A673 (cell line): ENCODE results near the gene BRINP2. TPM values are rescaled to one million over a fixed set of nuclear protein-coding genes. Genes with fewer than 3 reads are reported as not detected.

ENCODE experiments used
- BruUV-seq: library from RNA; stranded (reverse); fragments of 400-500 nt; replicated peaks from 2 replicates; lab custom pipeline; 2021; lab: Mats Ljungman, UMichigan
- CTCF ChIA-PET: fragments of 300-600 bp; sonication (Branson Sonifier 250); formaldehyde crosslinking; loops from one replicate; lab custom pipeline; 2022; ENCODE audit warnings: antibody characterized with exemption; lab: Charles Lee
- POLR2A ChIA-PET: fragments of 300-600 bp; sonication (Branson Sonifier 250); formaldehyde crosslinking; loops from one replicate; lab custom pipeline; 2022; ENCODE audit warnings: antibody characterized with exemption; ENCODE audit not compliant: low non-redundant PET; lab: Charles Lee
- DNase-seq: peaks from one replicate; pipeline ENCODE4 v3.0.0-alpha.2; 2015; ENCODE audit warnings: low spot score
- H3K27ac ChIP-seq: fragments of 200-600 bp; sonication (generic); 2 replicates; pipeline ENCODE4 v1.5.1; 2016; ENCODE audit warnings: mixed run types, low read depth, mild to moderate bottlenecking, mixed read lengths, antibody characterized with exemption, low read length; ENCODE audit not compliant: poor library complexity, severe bottlenecking
- H3K27me3 ChIP-seq: fragments of 200-600 bp; sonication (generic); replicated peaks from 2 replicates; pipeline ENCODE4 v1.6.1; 2017; ENCODE audit warnings: mixed run types, low read depth, mild to moderate bottlenecking, mixed read lengths, antibody characterized with exemption, low read length; ENCODE audit not compliant: insufficient read depth, poor library complexity
- H3K36me3 ChIP-seq: fragments of 200-600 bp; sonication (generic); 2 replicates; pipeline ENCODE4 v1.6.1; 2016; ENCODE audit warnings: mixed run types, mild to moderate bottlenecking, mixed read lengths, antibody characterized with exemption, low read length; ENCODE audit not compliant: insufficient read depth, poor library complexity, severe bottlenecking
- H3K4me1 ChIP-seq: fragments of 200-600 bp; sonication (generic); 2 replicates; pipeline ENCODE4 v1.6.1; 2017; ENCODE audit warnings: mixed run types, mild to moderate bottlenecking, mixed read lengths, antibody characterized with exemption, low read length; ENCODE audit not compliant: insufficient read depth, poor library complexity, severe bottlenecking
- H3K4me3 ChIP-seq: fragments of 200-600 bp; sonication (generic); 2 replicates; pipeline ENCODE4 v1.5.1; 2016; ENCODE audit warnings: low read depth, mixed run types, mild to moderate bottlenecking, mixed read lengths, low read length; ENCODE audit not compliant: poor library complexity, severe bottlenecking
- H3K9me3 ChIP-seq: fragments of 200-600 bp; sonication (generic); 2 replicates; pipeline ENCODE4 v1.6.1; 2016; ENCODE audit warnings: mixed run types, low read depth, mild to moderate bottlenecking, mixed read lengths, antibody characterized with exemption, low read length; ENCODE audit not compliant: poor library complexity, severe bottlenecking
- CTCF ChIP-seq: fragments of 300-800, 200-600 bp; sonication (generic); conservative IDR thresholded peaks from 2 replicates; pipeline ENCODE4 v1.5.1; 2017; ENCODE audit warnings: low read depth, mild to moderate bottlenecking, antibody characterized with exemption, low read length, moderate library complexity, mixed read lengths
- EZH2 ChIP-seq: fragments of 200-600 bp; sonication (generic); IDR thresholded peaks from 2 replicates; pipeline ENCODE4 v1.6.1; 2017; ENCODE audit warnings: borderline replicate concordance, low read depth, mild to moderate bottlenecking, mixed read lengths, antibody characterized with exemption, low read length; ENCODE audit not compliant: poor library complexity, severe bottlenecking
- intact Hi-C: fragments of 100-400 bp; cut with micrococcal nuclease; formaldehyde crosslinking; loops from one replicate; pipeline ENCODE4 v1.10.0; 2022; ENCODE audit not compliant: unreplicated experiment
- total RNA-seq: library from RNA; stranded (reverse); gene quantifications from 2 replicates; pipeline ENCODE4 v1.2.3, GENCODE V29; 2021

BRINP2 gene
- total RNA-seq, 1 experiment from 2014 or later = 0.67 TPM

DNA sequence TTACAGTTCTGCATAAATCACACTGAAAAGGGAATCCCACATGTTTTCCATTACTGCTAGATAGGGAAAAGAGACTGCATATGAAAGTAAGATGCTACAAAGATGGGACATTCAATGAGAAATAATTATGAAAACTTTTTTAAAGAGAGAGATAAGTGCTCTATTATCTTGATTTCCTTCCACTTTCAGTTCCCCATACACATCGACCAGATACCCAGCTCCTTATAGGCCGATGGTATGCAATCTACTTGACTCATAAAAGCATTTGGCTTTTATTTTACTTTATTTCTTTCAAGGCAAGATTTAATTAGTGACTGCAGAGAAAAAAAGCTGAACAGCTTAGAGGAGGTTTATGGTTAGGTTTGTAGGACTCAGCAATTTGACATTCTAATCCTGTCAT is 13.1 kb downstream of the BRINP2 start:
- CTCF ChIA-PET = no interaction called here
- peak overlapping the region; percentile 21 for H3K27ac ChIP-seq
- H3K4me3 ChIP-seq = no peak overlapping the region
- peaks cover under 1% of the 10 kb centered on the region for H3K27me3 ChIP-seq
- POLR2A ChIA-PET = no interaction called here
- peak; percentile 19 for DNase-seq
- BruUV-seq = no TSS peak
- TF ChIP-seq EZH2 = no peak
- TF ChIP-seq CTCF = no peak
- H3K4me1 ChIP-seq = peaks cover 9% of the 10 kb centered on the region
- intact Hi-C loops = loop anchor here (5.0 kb wide), 1 partner anchor 763 kb away; no protein-coding TSS in a partner anchor
- H3K9me3 ChIP-seq = peaks cover 4% of the 10 kb centered on the region
- no peaks in the 10 kb centered on the region for H3K36me3 ChIP-seq

DNA sequence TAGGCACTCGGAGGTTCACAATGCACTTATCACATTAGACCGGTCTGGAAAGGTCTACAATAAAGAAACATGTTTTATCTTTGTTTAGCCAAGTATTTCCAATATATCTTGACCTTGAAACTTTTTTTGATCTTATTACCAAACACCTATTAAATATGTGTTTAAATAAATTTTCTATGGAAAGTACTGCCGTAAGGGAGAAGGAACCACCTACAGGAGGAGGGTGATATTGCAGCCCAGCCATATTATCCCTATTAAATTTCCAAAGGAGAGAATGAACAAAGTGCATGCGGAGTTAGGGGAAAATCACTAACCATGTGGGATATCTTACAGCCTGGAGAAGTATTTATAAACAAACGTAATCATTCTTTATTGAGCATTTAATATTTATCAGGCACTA is 14.5 kb downstream of the BRINP2 start:
- no peaks in the 10 kb centered on the region for H3K36me3 ChIP-seq
- peak; percentile 35 for DNase-seq
- H3K27me3 ChIP-seq = no peaks in the 10 kb centered on the region
- no TSS peak for BruUV-seq
- TF ChIP-seq CTCF (peak; percentile 52), EZH2 (no peak)
- CTCF ChIA-PET = no interaction called here
- H3K4me3 ChIP-seq = no peak overlapping the region
- POLR2A ChIA-PET = no interaction called here
- H3K4me1 ChIP-seq = peaks cover 9% of the 10 kb centered on the region
- peaks cover 4% of the 10 kb centered on the region for H3K9me3 ChIP-seq
- no peak overlapping the region for H3K27ac ChIP-seq
- intact Hi-C loops = no loop called here

DNA sequence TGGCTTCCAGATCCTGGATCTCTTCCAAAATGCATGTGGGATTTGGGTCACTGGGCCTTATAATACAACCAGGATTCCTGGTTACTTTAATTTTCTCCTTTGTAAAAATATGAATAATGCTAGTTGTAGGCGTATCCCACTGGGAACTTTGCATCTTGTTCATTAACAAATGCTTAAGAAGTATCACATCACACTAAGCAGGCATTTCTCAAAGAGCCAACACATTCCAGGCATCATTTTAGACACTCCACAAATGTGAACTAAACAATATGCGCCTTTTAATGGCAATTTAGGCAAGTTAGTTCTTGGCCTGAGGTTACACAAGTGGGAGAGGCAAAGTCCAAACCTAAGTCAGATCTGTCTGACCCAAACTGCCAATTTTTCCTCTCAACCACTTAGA is 15.9 kb downstream of the BRINP2 start:
- Histone ChIP-seq H3K27me3 (no peaks in the 10 kb centered on the region), H3K4me3 (no peak overlapping the region), H3K4me1 (peaks cover 5% of the 10 kb centered on the region), H3K9me3 (peaks cover 4% of the 10 kb centered on the region), H3K27ac (no peak overlapping the region), H3K36me3 (no peaks in the 10 kb centered on the region)
- TF ChIP-seq EZH2 (no peak), CTCF (no peak)
- intact Hi-C loops = no loop called here
- DNase-seq = no peak
- ChIA-PET POLR2A (no interaction called here), CTCF (no interaction called here)
- no TSS peak for BruUV-seq
